Measurements from ENCODE around the gene AFF1. TPM values are rescaled to one million over a fixed set of nuclear protein-coding genes. Genes with fewer than 3 reads are reported as not detected.
"Not testable (repeated sequence)": the region's sequence is repeated elsewhere in the genome, so short reads cannot be mapped to it uniquely, and the experiment has no call there.

The AFF1 gene
- total RNA-seq, 6 experiments from 2014 or later = 23.8 to 39.6 (median 34.9) TPM

GRCh38 chr4:87141428-87141827 lies 206.6 kb downstream of the AFF1 start:
- intact Hi-C loops (cut with DNase I) = no loop called here
- Histone ChIP-seq H3K36me3 (peaks cover 0 to 26% (median 10%) of the 10 kb centered on the region in 4 donors), H3K4me1 (no peaks in the 10 kb centered on the region), H3K4me3 (no peak overlapping the region), H3K27ac (no peak overlapping the region), H3K27me3 (no peaks in the 10 kb centered on the region), H3K9me3 (no peaks in the 10 kb centered on the region)
- DNase-seq = no peak
- no peak for TF ChIP-seq CTCF (IDR thresholded peaks at IDR 0.05)
- TF ChIP-seq POLR2A (IDR thresholded peaks at IDR 0.05) = no peak
- WGBS (ENCODE audit: insufficient coverage, low coverage, low lambda C conversion rate, missing lambda C conversion rate) = 56% methylated on average over 3 of the region's 3 CpGs
- peak; percentile 47 to 77 (median 57) for ATAC-seq

DNA sequence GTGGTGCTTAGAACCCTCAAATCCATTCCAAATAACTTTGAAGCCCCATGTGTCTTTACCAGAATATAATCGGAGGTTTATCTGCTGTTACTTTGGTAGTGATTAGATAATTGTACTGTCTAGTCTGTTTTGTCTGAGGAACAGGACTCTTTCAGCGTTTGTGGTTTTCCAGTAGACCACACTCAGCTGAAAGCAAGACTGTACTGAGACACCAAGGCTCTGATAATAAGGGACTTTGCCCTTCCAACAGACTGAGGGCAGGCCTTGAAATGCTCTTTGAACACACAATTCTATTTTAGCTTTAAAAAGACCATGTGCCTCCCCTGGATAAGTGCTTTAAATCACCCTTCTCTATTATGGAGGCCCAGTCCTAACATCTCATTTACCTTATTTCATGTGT lies 209.5 kb downstream of the AFF1 start:
- H3K27ac ChIP-seq = no peak overlapping the region
- 76% methylated on average over 2 of the region's 2 CpGs for WGBS (ENCODE audit: insufficient coverage, low coverage, low lambda C conversion rate, missing lambda C conversion rate)

GRCh38 chr4:87145934-87146333 lies 211.1 kb downstream of the AFF1 start:
- intact Hi-C loops (cut with DNase I) = not testable (repeated sequence)
- WGBS (ENCODE audit: insufficient coverage, low coverage, low lambda C conversion rate, missing lambda C conversion rate) = 83% methylated on average over 6 of the region's 6 CpGs

More for the DNA sequence above, 209.5 kb downstream of the AFF1 start:
- intact Hi-C loops (cut with DNase I) = no loop called here
- no peaks in the 10 kb centered on the region for H3K9me3 ChIP-seq
- TF ChIP-seq CTCF (IDR thresholded peaks at IDR 0.05) = no peak
- TF ChIP-seq POLR2A (IDR thresholded peaks at IDR 0.05) = no peak
- H3K36me3 ChIP-seq = peaks cover 0 to 8% (median 2%) of the 10 kb centered on the region in 4 donors
- no peak overlapping the region for H3K4me3 ChIP-seq
- H3K27me3 ChIP-seq = no peaks in the 10 kb centered on the region
- peak in 1 of 4 donors; percentile 22 for ATAC-seq
- H3K4me1 ChIP-seq = no peaks in the 10 kb centered on the region
- no peak for DNase-seq

DNA sequence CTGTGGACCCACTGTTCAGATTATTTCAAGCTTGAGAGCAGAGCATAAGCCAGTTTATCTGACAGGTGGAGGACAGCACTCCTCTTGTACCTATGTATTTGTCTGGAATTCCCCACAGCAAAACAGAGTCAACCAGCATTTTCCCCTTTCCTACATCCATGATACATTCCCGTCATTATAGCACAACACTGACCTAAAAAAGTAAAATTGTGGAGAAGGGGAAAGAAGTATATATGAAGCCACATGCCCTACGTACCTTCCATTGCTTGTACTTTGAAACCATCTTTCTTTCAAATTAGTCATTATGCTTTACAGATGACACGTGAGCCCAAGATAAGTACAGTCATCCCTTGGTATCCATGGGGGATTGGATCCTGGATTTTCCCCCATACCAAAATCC lies 212.3 kb downstream of the AFF1 start:
- ATAC-seq = no peak
- H3K36me3 ChIP-seq = peaks cover 0 to 1% (median 0%) of the 10 kb centered on the region in 4 donors
- no peaks in the 10 kb centered on the region for H3K9me3 ChIP-seq
- H3K4me1 ChIP-seq = no peaks in the 10 kb centered on the region
- H3K27me3 ChIP-seq = no peaks in the 10 kb centered on the region
- no peak for TF ChIP-seq CTCF (IDR thresholded peaks at IDR 0.05)
- no peak for TF ChIP-seq POLR2A (IDR thresholded peaks at IDR 0.05)
- no peak overlapping the region for H3K4me3 ChIP-seq
- WGBS (ENCODE audit: insufficient coverage, low coverage, low lambda C conversion rate, missing lambda C conversion rate) = 79% methylated on average over 3 of the region's 3 CpGs
- no peak for DNase-seq
- intact Hi-C loops (cut with DNase I) = no loop called here
- no peak overlapping the region for H3K27ac ChIP-seq

More at GRCh38 chr4:87145934-87146333, 211.1 kb downstream of the AFF1 start:
- H3K9me3 ChIP-seq, DNase-seq, ATAC-seq, H3K4me1 ChIP-seq, H3K4me3 ChIP-seq, H3K27me3 ChIP-seq, H3K36me3 ChIP-seq, H3K27ac ChIP-seq: not testable (repeated sequence)

DNA sequence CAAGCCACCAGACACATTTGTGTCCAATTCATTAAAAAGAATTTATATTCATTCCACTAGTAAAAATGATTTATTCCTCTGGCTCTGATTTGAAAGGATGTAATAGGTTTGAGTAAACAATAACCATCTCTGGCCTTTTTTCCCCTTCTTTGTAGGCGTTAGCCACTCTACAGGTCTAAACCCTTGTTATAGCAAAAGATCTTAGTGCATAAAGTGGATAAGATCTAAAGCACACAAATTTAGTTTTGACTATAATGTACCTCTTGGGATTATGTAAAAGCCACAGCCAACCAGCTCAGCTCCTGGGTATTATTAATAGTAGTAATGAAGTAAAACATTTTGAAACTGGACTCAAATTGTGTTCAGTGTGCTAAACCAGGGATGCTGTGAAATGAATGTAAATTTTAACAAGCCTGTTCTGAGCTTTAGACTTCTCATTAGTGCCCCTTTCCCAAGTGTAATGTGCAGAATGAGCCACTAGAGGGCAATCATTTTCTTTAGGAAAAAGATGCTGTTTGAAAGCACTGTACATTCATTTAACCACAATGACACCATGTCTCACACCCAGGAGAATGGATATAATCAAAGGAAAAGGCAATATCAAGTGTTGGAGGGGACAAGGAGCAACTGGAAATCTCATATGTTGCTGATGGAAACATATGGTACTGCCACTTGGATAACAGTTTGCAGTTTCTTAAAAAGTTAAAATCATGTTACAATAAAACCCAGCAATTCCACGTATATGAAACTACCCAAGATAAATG lies 215.9 kb downstream of the AFF1 start:
- H3K4me3 ChIP-seq = no peak overlapping the region
- no peaks in the 10 kb centered on the region for H3K9me3 ChIP-seq
- no peaks in the 10 kb centered on the region for H3K27me3 ChIP-seq
- no peak for DNase-seq
- no peaks in the 10 kb centered on the region for H3K36me3 ChIP-seq
- 34% methylated on average over 2 of the region's 2 CpGs for WGBS (ENCODE audit: insufficient coverage, low coverage, low lambda C conversion rate, missing lambda C conversion rate)
- intact Hi-C loops (cut with DNase I) = loop anchor here in 1 of 2 donors (10.0 kb wide), 1 partner anchor 84 kb away; no protein-coding TSS in a partner anchor
- no peaks in the 10 kb centered on the region for H3K4me1 ChIP-seq
- TF ChIP-seq POLR2A (IDR thresholded peaks at IDR 0.05) (no peak), CTCF (IDR thresholded peaks at IDR 0.05) (peak; percentile 84 to 95 (median 86))
- H3K27ac ChIP-seq = no peak overlapping the region
- peak; percentile 86 to 94 (median 91) for ATAC-seq
